Measurements from ENCODE around the gene SLC13A5. TPM values are rescaled to one million over a fixed set of nuclear protein-coding genes. Genes with fewer than 3 reads are reported as not detected.

Gene SLC13A5
- total RNA-seq, 4 donors from 2014 or later, result not detected

DNA sequence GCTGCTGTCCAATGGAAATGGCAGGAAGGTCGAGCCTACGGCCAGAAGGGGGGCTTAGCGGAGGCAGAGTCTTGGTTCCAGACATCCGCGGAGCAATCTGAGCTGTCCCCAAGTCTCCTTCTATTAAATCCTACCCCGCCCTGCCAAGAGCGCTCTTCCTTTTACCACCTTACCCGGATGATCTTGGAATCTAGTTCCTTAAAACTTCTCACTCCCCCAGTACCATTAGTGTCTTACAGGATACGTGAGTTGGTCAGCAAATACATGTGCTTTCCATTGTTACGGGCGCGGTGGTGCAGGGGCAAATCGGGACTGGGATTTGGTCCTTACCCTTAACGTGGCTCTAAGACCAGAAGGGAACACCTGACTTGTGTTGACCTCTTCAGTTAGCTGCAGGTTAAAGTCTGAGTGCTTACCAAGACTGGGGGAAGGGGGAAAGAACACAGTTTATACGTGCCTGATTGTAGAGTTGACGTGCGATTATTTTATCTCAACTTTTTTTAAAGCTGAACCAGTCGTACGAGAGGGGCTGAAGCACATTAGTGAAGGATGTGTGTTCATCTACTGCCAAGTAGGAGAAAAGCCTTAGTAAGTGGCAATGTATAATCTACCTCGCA is 71.8 kb downstream of the SLC13A5 start:
- TF ChIP-seq, protein P1, sequence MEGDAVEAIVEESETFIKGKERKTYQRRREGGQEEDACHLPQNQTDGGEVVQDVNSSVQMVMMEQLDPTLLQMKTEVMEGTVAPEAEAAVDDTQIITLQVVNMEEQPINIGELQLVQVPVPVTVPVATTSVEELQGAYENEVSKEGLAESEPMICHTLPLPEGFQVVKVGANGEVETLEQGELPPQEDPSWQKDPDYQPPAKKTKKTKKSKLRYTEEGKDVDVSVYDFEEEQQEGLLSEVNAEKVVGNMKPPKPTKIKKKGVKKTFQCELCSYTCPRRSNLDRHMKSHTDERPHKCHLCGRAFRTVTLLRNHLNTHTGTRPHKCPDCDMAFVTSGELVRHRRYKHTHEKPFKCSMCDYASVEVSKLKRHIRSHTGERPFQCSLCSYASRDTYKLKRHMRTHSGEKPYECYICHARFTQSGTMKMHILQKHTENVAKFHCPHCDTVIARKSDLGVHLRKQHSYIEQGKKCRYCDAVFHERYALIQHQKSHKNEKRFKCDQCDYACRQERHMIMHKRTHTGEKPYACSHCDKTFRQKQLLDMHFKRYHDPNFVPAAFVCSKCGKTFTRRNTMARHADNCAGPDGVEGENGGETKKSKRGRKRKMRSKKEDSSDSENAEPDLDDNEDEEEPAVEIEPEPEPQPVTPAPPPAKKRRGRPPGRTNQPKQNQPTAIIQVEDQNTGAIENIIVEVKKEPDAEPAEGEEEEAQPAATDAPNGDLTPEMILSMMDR (IDR thresholded peaks at IDR 0.05), result no peak
- no peak for TF ChIP-seq EP300 (IDR thresholded peaks at IDR 0.05)
- TF ChIP-seq POLR2A (IDR thresholded peaks at IDR 0.05), result no peak
- Histone ChIP-seq H3K36me3 (peaks cover 0 to 35% (median 0%) of the 10 kb centered on the region in 3 donors), H3K4me1 (peaks cover 0 to 47% (median 16%) of the 10 kb centered on the region in 4 donors), H3K4me3 (peak overlapping the region; percentile 46 to 93 (median 90)), H3K9me3 (no peaks in the 10 kb centered on the region), H3K27me3 (no peaks in the 10 kb centered on the region), H3K27ac (peak overlapping the region in 3 of 4 donors; percentile 86 to 87 (median 87))
- WGBS, 2 donors, result 3 to 4% methylated on average over 20 of the region's 20 CpGs
- no peak for DNase-seq (ENCODE audit: low spot score in 2 of 2)

DNA sequence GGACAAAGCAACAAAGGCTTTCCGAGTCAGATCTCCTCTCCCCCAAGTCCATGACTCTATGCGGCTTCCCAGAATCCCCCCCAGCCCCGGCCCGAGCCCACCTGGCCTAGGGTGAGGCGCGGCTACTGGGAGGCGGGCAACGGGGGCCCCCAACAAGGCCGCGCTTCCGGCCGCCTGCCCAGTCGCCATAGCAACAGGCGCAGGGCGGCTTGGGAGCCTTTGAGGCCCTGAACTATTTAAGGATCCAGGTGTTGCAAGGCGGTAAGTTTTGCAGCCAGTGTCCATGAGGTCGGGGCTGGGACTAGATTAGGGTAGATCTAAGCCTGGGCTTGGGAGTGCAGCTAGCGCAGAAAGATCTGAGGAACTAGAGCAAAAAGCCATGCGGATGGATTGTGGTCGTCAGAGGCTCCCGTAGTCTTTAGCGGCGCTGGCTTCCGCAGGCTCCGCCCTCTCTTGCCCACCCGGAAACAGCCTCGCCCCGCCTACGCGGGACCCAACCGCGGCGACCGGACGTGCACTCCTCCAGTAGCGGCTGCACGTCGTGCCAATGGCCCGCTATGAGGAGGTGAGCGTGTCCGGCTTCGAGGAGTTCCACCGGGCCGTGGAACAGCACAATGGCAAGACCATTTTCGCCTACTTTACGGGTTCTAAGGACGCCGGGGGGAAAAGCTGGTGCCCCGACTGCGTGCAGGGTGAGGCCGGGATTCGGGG is 72.5 kb downstream of the SLC13A5 start, which contains the start of the genes KIAA0753 and TXNDC17:
KIAA0753 (minus strand) TSS at position 176 of the 711 bp plus-strand sequence. CDS start 5,608 bp downstream, outside the sequence.
TXNDC17 (plus strand) TSS at position 525 of the 711 bp plus-strand sequence; CDS start at position 548, 23 bp downstream.
- Histone ChIP-seq H3K27me3 (no peaks in the 10 kb centered on the region), H3K36me3 (peaks cover 0 to 28% (median 0%) of the 10 kb centered on the region in 3 donors), H3K4me3 (peak within 1 kb of the TSS; percentile 46 to 93 (median 90)), H3K27ac (peak within 1 kb of the TSS; percentile 16 to 87 (median 86)), H3K9me3 (no peaks in the 10 kb centered on the region), H3K4me1 (peaks cover 0 to 46% (median 16%) of the 10 kb centered on the region in 4 donors)
- TF ChIP-seq POLR2A (IDR thresholded peaks at IDR 0.05) (peak; percentile 3 to 58), EP300 (IDR thresholded peaks at IDR 0.05) (peak; percentile 86 to 87)
- TF ChIP-seq, protein P1 (IDR thresholded peaks at IDR 0.05), result peak in 1 of 5 experiments; percentile 53
- WGBS, 2 donors, result 1% methylated on average over 45 to 47 of the region's 52 CpGs
- DNase-seq (ENCODE audit: low spot score in 2 of 2), result peak; percentile 78 to 79

GRCh38 chr17:6639586-6640535 is 73.3 kb downstream of the SLC13A5 start:
- TF ChIP-seq POLR2A (IDR thresholded peaks at IDR 0.05), result no peak
- no peak for TF ChIP-seq EP300 (IDR thresholded peaks at IDR 0.05)
- TF ChIP-seq, protein P1 (IDR thresholded peaks at IDR 0.05), result no peak
- WGBS, 2 donors, result 0 to 1% methylated on average over 40 to 66 of the region's 67 CpGs
- peak overlapping the region; percentile 46 to 93 (median 90) for H3K4me3 ChIP-seq

GRCh38 chr17:6639014-6639585 is 74.1 kb downstream of the SLC13A5 start:
- Histone ChIP-seq H3K36me3 (peaks cover 0 to 26% (median 0%) of the 10 kb centered on the region in 3 donors), H3K4me3 (peak overlapping the region; percentile 46 to 93 (median 90)), H3K27me3 (no peaks in the 10 kb centered on the region), H3K4me1 (peaks cover 0 to 46% (median 16%) of the 10 kb centered on the region in 4 donors), H3K9me3 (no peaks in the 10 kb centered on the region), H3K27ac (peak overlapping the region in 1 of 4 donors; percentile 86)
- TF ChIP-seq EP300 (IDR thresholded peaks at IDR 0.05) (no peak), POLR2A (IDR thresholded peaks at IDR 0.05) (no peak)
- TF ChIP-seq, protein P1 (IDR thresholded peaks at IDR 0.05), result no peak
- DNase-seq (ENCODE audit: low spot score in 2 of 2), result no peak
- 48 to 50% methylated on average over 13 to 14 of the region's 15 CpGs for WGBS, 2 donors

More at GRCh38 chr17:6639586-6640535, 73.3 kb downstream of the SLC13A5 start:
- Histone ChIP-seq H3K4me1 (peaks cover 0 to 46% (median 16%) of the 10 kb centered on the region in 4 donors), H3K27ac (peak overlapping the region; percentile 16 to 87 (median 86)), H3K27me3 (no peaks in the 10 kb centered on the region), H3K36me3 (peaks cover 0 to 22% (median 0%) of the 10 kb centered on the region in 3 donors), H3K9me3 (no peaks in the 10 kb centered on the region)
- no peak for DNase-seq (ENCODE audit: low spot score in 2 of 2)

Data from tibial nerve (tissue), 4 donors.